ENCODE measurements around the gene KIF3A.

DNA sequence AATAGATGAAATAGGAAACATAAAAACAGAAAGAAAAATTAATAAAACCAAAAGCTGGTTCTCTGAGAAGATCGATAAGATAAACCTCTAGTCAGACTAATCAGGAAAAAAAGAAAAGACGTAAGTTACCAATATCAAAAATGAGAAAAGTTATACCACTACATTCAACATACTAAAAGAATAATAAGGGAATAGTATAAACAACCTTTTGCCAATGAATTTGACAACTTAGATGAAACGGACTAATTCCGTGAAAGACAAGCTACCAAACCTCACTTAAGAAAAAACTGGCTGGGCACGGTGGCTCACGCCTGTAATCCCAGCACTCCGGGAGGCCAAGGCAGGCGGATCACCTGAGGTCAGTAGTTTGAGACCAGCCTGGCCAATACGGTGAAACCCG, 7.5 kb downstream of the KIF3A start:
- no peak for TF ChIP-seq POLR2A (IDR thresholded peaks at IDR 0.05)
- TF ChIP-seq, protein P1, sequence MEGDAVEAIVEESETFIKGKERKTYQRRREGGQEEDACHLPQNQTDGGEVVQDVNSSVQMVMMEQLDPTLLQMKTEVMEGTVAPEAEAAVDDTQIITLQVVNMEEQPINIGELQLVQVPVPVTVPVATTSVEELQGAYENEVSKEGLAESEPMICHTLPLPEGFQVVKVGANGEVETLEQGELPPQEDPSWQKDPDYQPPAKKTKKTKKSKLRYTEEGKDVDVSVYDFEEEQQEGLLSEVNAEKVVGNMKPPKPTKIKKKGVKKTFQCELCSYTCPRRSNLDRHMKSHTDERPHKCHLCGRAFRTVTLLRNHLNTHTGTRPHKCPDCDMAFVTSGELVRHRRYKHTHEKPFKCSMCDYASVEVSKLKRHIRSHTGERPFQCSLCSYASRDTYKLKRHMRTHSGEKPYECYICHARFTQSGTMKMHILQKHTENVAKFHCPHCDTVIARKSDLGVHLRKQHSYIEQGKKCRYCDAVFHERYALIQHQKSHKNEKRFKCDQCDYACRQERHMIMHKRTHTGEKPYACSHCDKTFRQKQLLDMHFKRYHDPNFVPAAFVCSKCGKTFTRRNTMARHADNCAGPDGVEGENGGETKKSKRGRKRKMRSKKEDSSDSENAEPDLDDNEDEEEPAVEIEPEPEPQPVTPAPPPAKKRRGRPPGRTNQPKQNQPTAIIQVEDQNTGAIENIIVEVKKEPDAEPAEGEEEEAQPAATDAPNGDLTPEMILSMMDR (IDR thresholded peaks at IDR 0.05) = no peak

Measured in heart left ventricle (tissue), 13 donors.